Thoracic aorta (tissue), 2 donors: ENCODE data around the gene ADCY7. TPM values are rescaled to one million over a fixed set of nuclear protein-coding genes. Genes with fewer than 3 reads are reported as not detected.

Source experiments
- ATAC-seq: fragments of 150-250 bp; one replicate; pipeline ENCODE4 v1.8.0; 2017; ENCODE audit warnings: low read depth; ENCODE audit not compliant: insufficient number of reproducible peaks, low FRiP score
- DNase-seq: peaks from one replicate; pipeline ENCODE4 v3.0.0-alpha.2; 2020; ENCODE audit warnings: low spot score
- H3K27ac ChIP-seq, 2 donors: fragments of 200-600 bp; sonication (generic); 1 replicate in 1 of 2; 2 replicates in 1 of 2; pipeline ENCODE4 v1.5.1; 2016; ENCODE audit warnings: mild to moderate bottlenecking in 2 of 2, moderate library complexity in 2 of 2
- H3K27me3 ChIP-seq: fragments of 200-600 bp; sonication (generic); replicated peaks from 2 replicates; pipeline ENCODE4 v1.6.0; 2016; ENCODE audit warnings: mild to moderate bottlenecking; ENCODE audit not compliant: insufficient read depth
- H3K36me3 ChIP-seq: fragments of 200-600 bp; sonication (generic); one replicate; pipeline ENCODE4 v1.5.1; 2016
- H3K4me1 ChIP-seq, 2 donors: fragments of 200-600 bp; sonication (generic); 1 replicate in 1 of 2; 2 replicates in 1 of 2; pipeline versions ENCODE4 v1.5.1 to v1.6.0; 2016; ENCODE audit warnings: low read depth in 2 of 2, mild to moderate bottlenecking in 1 of 2; ENCODE audit not compliant: control insufficient read depth in 1 of 2
- H3K4me3 ChIP-seq: fragments of 200-600 bp; sonication (generic); 2 replicates; pipeline ENCODE4 v1.5.1; 2016; ENCODE audit warnings: mild to moderate bottlenecking
- H3K9me3 ChIP-seq: fragments of 200-600 bp; sonication (generic); 2 replicates; pipeline ENCODE4 v1.5.1; 2016
- total RNA-seq, 2 donors: library from RNA; depleted of rRNA; stranded (reverse); fragments of >200 nt; gene quantifications; one replicate each; pipeline versions ENCODE4 v1.1.0 to v1.2.3, GENCODE V29; 2016
- TF ChIP-seq, protein P1 (sequence below): fragments of 200-600 bp; sonication (generic); IDR thresholded peaks from one replicate; pipeline ENCODE4 v1.5.1; 2019; ENCODE audit warnings: antibody characterized with exemption

Gene ADCY7
- total RNA-seq, 2 donors from 2014 or later = 35.9 to 39.8 TPM

DNA sequence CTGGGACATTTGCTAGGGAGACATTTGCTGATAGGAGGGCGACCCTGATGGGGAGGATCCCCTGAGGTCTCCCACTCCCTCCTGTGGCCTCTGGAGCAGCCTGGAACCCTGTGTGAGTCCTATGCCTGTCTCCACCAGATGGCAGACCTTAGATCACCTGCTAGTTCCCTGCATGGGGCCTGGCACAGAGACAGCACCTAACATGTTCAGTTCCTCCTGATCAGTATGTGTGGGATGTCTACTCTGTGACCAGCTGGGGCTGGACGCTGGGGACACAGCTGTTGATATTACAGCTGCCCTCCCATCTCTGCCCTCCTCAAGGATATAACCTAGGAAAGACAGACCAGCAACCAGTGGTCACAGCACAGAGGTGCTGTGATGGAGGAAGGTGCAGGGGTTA is 1.1 kb upstream of the ADCY7 start:
- H3K27ac ChIP-seq = peak overlapping the region in 1 of 2 donors; percentile 51
- H3K27me3 ChIP-seq = no peaks in the 10 kb centered on the region
- TF ChIP-seq, protein P1, sequence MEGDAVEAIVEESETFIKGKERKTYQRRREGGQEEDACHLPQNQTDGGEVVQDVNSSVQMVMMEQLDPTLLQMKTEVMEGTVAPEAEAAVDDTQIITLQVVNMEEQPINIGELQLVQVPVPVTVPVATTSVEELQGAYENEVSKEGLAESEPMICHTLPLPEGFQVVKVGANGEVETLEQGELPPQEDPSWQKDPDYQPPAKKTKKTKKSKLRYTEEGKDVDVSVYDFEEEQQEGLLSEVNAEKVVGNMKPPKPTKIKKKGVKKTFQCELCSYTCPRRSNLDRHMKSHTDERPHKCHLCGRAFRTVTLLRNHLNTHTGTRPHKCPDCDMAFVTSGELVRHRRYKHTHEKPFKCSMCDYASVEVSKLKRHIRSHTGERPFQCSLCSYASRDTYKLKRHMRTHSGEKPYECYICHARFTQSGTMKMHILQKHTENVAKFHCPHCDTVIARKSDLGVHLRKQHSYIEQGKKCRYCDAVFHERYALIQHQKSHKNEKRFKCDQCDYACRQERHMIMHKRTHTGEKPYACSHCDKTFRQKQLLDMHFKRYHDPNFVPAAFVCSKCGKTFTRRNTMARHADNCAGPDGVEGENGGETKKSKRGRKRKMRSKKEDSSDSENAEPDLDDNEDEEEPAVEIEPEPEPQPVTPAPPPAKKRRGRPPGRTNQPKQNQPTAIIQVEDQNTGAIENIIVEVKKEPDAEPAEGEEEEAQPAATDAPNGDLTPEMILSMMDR = no peak
- peaks cover 10 to 36% of the 10 kb centered on the region in 2 donors for H3K4me1 ChIP-seq
- H3K36me3 ChIP-seq = no peaks in the 10 kb centered on the region
- no peak for DNase-seq
- H3K4me3 ChIP-seq = no peak overlapping the region
- no peak for ATAC-seq
- no peaks in the 10 kb centered on the region for H3K9me3 ChIP-seq

DNA sequence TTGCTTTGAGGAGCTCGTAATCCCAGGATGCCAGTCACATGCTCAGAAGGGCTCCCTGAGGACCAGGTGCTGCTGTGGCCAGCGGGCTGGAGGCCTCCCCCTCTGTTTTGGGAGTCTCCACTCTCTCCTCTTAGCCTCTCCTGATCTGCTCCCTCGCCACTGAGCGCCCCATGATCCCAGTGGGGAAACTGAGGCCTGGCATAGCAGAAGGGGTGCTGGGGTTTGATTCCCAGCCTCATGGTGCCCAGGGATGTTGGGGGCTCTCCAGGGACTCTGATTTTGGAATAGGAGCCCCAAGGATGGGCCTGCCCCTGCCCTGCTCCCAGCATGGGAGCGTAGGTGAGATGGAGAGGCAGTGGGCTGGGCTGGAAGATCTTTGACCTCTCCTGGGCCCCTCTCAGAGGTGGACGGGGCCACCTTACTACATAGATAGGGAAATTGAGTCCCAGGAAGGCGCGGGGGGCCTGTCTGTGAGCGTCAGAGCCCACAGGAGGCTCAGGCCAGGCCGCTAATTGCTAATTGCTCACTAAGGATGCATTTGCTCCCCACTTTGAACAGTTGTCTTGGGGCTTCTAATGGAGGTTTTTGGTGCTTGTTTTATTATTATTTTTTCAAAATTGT is 525 bp upstream of the ADCY7 start:
- TF ChIP-seq, protein P1 = no peak

DNA sequence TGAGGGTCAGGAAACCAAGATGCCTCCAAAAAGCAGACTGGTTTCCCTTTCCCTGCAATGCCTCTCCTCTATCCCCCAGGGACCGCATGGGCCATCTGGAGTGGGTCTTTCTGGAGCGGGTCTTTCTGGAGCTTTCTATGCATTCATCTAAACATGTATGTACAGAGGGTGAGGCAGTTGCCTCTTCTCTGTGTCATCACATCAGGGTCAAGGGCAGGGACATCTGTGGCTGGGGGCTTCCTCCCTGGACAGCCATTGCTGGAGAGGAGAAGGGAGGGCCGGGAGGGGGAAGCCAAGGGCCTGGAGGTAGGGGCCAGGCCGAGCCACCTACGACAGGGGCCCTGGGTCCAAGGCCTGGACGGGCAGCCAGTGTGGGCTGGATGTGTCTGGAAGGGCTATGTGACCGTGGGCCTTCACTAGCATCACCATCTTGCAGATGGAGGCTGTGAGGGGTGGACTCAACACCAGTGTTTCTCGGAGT is 840 bp downstream of the ADCY7 start:
- Histone ChIP-seq H3K27me3 (no peaks in the 10 kb centered on the region), H3K4me3 (peak overlapping the region; percentile 71), H3K9me3 (no peaks in the 10 kb centered on the region), H3K4me1 (peaks cover 10 to 26% of the 10 kb centered on the region in 2 donors), H3K36me3 (no peaks in the 10 kb centered on the region), H3K27ac (no peak overlapping the region)
- DNase-seq (no peak), ATAC-seq (no peak)
- TF ChIP-seq, protein P1 = no peak

More for the DNA sequence above, 525 bp upstream of the ADCY7 start:
- ATAC-seq = no peak
- H3K4me3 ChIP-seq = peak overlapping the region; percentile 71
- DNase-seq = no peak
- no peaks in the 10 kb centered on the region for H3K9me3 ChIP-seq
- peak overlapping the region in 1 of 2 donors; percentile 51 for H3K27ac ChIP-seq
- H3K36me3 ChIP-seq = no peaks in the 10 kb centered on the region
- peaks cover 10 to 35% of the 10 kb centered on the region in 2 donors for H3K4me1 ChIP-seq
- H3K27me3 ChIP-seq = no peaks in the 10 kb centered on the region

DNA sequence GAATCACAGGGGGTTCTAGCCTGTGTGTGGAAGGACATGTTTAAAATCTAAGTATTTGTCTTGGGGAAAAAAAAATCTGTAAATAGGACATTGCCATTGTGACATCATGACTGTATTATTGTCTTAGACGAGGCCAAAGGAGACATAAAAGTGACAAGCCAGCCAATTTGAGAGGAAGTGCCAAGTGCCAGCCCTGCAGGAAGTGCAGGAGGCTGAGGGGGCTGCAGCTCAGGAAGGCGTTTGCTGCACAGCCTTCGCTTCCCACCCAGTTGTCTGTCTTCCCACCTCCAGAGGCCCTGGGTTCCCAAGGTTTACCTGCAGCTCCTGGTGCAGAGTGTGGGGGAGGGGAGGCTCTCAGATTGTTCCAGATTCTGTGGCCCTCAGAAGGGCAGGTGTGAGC is 1.3 kb downstream of the ADCY7 start:
- Histone ChIP-seq H3K27me3 (no peaks in the 10 kb centered on the region), H3K9me3 (no peaks in the 10 kb centered on the region), H3K4me1 (peaks cover 10 to 26% of the 10 kb centered on the region in 2 donors), H3K27ac (no peak overlapping the region), H3K4me3 (peak overlapping the region; percentile 71), H3K36me3 (no peaks in the 10 kb centered on the region)
- DNase-seq = no peak
- ATAC-seq = no peak
- TF ChIP-seq, protein P1 = no peak

DNA sequence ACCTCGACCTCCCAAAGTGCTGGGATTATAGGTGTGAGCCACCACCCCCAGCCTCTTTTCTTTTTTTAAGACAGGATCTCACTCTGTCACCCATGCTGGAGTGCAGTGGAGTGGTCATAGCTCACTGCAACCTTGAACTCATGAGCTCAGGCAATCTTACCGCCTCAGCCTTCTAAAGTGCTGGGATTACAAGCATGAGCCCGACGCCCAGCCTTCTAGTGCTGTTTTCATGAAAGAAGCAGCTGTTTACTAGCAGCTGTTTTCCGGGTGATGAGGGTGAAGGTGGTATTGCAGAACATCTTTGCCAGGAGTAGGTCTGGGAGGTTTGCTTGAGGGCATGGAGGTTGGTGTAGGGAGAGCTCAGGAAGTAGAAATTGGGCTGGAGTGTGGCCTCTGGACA is 2.0 kb downstream of the ADCY7 start:
- no peak for DNase-seq
- Histone ChIP-seq H3K9me3 (no peaks in the 10 kb centered on the region), H3K36me3 (no peaks in the 10 kb centered on the region), H3K27me3 (no peaks in the 10 kb centered on the region), H3K4me1 (peaks cover 10 to 26% of the 10 kb centered on the region in 2 donors), H3K27ac (no peak overlapping the region), H3K4me3 (peak overlapping the region; percentile 71)
- TF ChIP-seq, protein P1 = no peak
- no peak for ATAC-seq
